Measurements from ENCODE around the gene SCARF2.

GRCh38 chr22:20405931-20406685 lies 31.5 kb downstream of the SCARF2 start:
- TF ChIP-seq, protein P1, sequence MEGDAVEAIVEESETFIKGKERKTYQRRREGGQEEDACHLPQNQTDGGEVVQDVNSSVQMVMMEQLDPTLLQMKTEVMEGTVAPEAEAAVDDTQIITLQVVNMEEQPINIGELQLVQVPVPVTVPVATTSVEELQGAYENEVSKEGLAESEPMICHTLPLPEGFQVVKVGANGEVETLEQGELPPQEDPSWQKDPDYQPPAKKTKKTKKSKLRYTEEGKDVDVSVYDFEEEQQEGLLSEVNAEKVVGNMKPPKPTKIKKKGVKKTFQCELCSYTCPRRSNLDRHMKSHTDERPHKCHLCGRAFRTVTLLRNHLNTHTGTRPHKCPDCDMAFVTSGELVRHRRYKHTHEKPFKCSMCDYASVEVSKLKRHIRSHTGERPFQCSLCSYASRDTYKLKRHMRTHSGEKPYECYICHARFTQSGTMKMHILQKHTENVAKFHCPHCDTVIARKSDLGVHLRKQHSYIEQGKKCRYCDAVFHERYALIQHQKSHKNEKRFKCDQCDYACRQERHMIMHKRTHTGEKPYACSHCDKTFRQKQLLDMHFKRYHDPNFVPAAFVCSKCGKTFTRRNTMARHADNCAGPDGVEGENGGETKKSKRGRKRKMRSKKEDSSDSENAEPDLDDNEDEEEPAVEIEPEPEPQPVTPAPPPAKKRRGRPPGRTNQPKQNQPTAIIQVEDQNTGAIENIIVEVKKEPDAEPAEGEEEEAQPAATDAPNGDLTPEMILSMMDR (IDR thresholded peaks at IDR 0.05) = no peak
- no peak for TF ChIP-seq POLR2A (IDR thresholded peaks at IDR 0.05)

Measured in esophagus squamous epithelium (tissue), 4 donors.